Activated T-cell treated with anti-CD3 and anti-CD28 coated beads, Interleukin-2, amount 50 U/mL, for 24 hours (primary cell): ENCODE data around the gene DENND10.

ENCODE experiments used
- DNase-seq: peaks from one replicate; pipeline ENCODE4 v3.0.0-alpha.2; 2020
- H3K27ac Mint-ChIP-seq: 2 replicates; pipeline ENCODE4 v1.8.0; 2020; ENCODE audit warnings: mild to moderate bottlenecking, mixed read lengths
- H3K27me3 Mint-ChIP-seq: 2 replicates; pipeline ENCODE4 v1.8.0; 2020; ENCODE audit warnings: mixed read lengths
- H3K36me3 Mint-ChIP-seq: 2 replicates; pipeline ENCODE4 v1.8.0; 2020; ENCODE audit warnings: low read depth, mixed read lengths
- H3K4me1 Mint-ChIP-seq: 2 replicates; pipeline ENCODE4 v1.8.0; 2020; ENCODE audit warnings: low read depth, mixed read lengths
- H3K4me3 Mint-ChIP-seq: 2 replicates; pipeline ENCODE4 v1.8.0; 2020; ENCODE audit warnings: mild to moderate bottlenecking, moderate library complexity, mixed read lengths
- H3K9me3 Mint-ChIP-seq: 2 replicates; pipeline ENCODE4 v1.8.0; 2020; ENCODE audit warnings: mixed read lengths

Gene DENND10, protein sequence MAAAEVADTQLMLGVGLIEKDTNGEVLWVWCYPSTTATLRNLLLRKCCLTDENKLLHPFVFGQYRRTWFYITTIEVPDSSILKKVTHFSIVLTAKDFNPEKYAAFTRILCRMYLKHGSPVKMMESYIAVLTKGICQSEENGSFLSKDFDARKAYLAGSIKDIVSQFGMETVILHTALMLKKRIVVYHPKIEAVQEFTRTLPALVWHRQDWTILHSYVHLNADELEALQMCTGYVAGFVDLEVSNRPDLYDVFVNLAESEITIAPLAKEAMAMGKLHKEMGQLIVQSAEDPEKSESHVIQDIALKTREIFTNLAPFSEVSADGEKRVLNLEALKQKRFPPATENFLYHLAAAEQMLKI

DNA sequence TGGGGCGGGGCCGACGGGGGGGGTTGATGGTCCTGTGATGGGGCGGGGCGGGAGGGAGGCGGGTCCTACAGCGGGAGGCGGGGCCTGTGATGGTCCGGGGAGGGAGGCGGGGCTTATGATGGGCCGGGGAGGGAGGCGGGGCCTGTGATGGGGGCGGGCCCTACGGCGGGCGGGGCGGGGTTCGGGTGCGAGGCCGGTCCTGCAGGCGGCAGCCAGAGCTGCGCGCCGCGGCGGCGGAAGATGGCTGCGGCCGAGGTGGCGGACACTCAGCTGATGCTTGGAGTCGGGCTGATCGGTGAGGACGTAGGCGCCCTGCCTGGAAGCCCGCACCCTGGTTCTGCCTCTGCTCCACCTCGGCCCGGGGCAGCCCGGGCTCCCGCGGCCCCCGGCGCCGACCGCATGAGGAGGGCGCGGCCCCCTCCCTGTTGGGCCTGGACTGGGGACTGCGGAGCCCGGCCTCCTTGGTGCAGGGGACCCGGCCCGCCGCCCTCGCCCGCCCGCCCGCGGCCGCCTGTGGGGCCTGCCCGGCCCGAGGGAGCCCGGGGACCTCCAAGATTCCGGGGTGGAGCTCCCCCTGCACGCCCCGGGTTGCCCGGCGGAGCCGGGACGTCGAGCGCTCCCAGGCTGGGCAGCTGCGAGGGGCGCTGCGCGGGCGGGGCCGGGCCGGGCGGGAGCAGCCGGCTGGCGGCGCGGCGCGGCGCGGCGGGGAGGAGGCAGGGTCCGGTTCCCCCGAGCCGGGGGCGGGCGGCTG is at the start of gene DENND10:
Gene DENND10 (plus strand): TSS at position 211 of the 751 bp plus-strand sequence. CDS start 30 bp downstream, at position 241.
- Mint-ChIP-seq H3K9me3 (no peaks in the 10 kb centered on the region), H3K27me3 (no peaks in the 10 kb centered on the region), H3K27ac (peak within 1 kb of the TSS; percentile 71), H3K4me1 (peaks cover 15% of the 10 kb centered on the region), H3K4me3 (peak within 1 kb of the TSS; percentile 79), H3K36me3 (peaks cover 9% of the 10 kb centered on the region)
- DNase-seq, result peak; percentile 85

GRCh38 chr10:119055472-119055871 is 48.4 kb upstream of the DENND10 start:
- Mint-ChIP-seq H3K4me1 (peaks cover 6% of the 10 kb centered on the region), H3K36me3 (peaks cover 99% of the 10 kb centered on the region), H3K27ac (no peak overlapping the region), H3K4me3 (no peak overlapping the region), H3K9me3 (no peaks in the 10 kb centered on the region), H3K27me3 (no peaks in the 10 kb centered on the region)
- no peak for DNase-seq

GRCh38 chr10:119058010-119058409 is 45.9 kb upstream of the DENND10 start:
- no peaks in the 10 kb centered on the region for H3K9me3 Mint-ChIP-seq
- H3K27me3 Mint-ChIP-seq, result no peaks in the 10 kb centered on the region
- H3K27ac Mint-ChIP-seq, result no peak overlapping the region
- peaks cover 99% of the 10 kb centered on the region for H3K36me3 Mint-ChIP-seq
- no peak overlapping the region for H3K4me3 Mint-ChIP-seq
- no peak for DNase-seq
- peaks cover 15% of the 10 kb centered on the region for H3K4me1 Mint-ChIP-seq

GRCh38 chr10:119059557-119059956 is 44.4 kb upstream of the DENND10 start:
- peaks cover 23% of the 10 kb centered on the region for H3K4me1 Mint-ChIP-seq
- no peaks in the 10 kb centered on the region for H3K9me3 Mint-ChIP-seq
- H3K27ac Mint-ChIP-seq, result peak overlapping the region; percentile 20
- no peaks in the 10 kb centered on the region for H3K27me3 Mint-ChIP-seq
- no peak for DNase-seq
- H3K4me3 Mint-ChIP-seq, result no peak overlapping the region
- peaks cover 99% of the 10 kb centered on the region for H3K36me3 Mint-ChIP-seq

- Mint-ChIP-seq H3K9me3 (no peaks in the 10 kb centered on the region), H3K27ac (no peak overlapping the region), H3K4me1 (peaks cover 25% of the 10 kb centered on the region), H3K27me3 (no peaks in the 10 kb centered on the region), H3K36me3 (peaks cover 99% of the 10 kb centered on the region), H3K4me3 (no peak overlapping the region)
- no peak for DNase-seq
Measured at GRCh38 chr10:119060107-119060506, 43.8 kb upstream of the DENND10 start.

- no peaks in the 10 kb centered on the region for H3K27me3 Mint-ChIP-seq
Measured at GRCh38 chr10:119061352-119061751, 42.6 kb upstream of the DENND10 start.

DNA sequence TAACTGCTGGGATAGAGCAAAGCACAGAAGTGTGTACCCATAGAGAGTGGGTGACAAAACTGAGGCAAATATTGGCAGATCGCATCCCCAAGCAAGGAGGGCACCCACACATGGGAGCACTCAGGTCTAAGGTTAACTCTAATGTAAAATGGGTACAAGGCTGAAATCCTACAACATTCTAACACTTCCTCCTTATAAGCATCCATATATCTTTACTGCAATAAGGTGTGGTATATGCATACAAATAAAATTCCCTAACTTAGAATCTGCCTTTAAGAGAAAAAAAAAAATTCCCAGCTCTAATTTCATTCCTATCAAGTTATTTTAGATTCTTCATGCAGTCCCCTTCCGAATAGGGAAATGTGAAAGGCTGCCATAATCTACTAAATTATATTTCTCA is 42.0 kb upstream of the DENND10 start:
- Mint-ChIP-seq H3K27ac (no peak overlapping the region), H3K36me3 (peaks cover 100% of the 10 kb centered on the region), H3K4me1 (peaks cover 31% of the 10 kb centered on the region), H3K4me3 (no peak overlapping the region), H3K9me3 (no peaks in the 10 kb centered on the region), H3K27me3 (no peaks in the 10 kb centered on the region)
- DNase-seq, result no peak

More at GRCh38 chr10:119061352-119061751, 42.6 kb upstream of the DENND10 start:
- H3K4me1 Mint-ChIP-seq, result peaks cover 31% of the 10 kb centered on the region
- no peak overlapping the region for H3K4me3 Mint-ChIP-seq
- H3K27ac Mint-ChIP-seq, result peak overlapping the region; percentile 71
- H3K9me3 Mint-ChIP-seq, result no peaks in the 10 kb centered on the region
- no peak for DNase-seq
- H3K36me3 Mint-ChIP-seq, result peaks cover 100% of the 10 kb centered on the region

GRCh38 chr10:119070395-119071165 is 33.3 kb upstream of the DENND10 start:
- Mint-ChIP-seq H3K36me3 (peaks cover 93% of the 10 kb centered on the region), H3K27me3 (no peaks in the 10 kb centered on the region), H3K27ac (peak overlapping the region; percentile 68), H3K4me3 (no peak overlapping the region), H3K4me1 (peaks cover 39% of the 10 kb centered on the region), H3K9me3 (no peaks in the 10 kb centered on the region)
- DNase-seq, result no peak

DNA sequence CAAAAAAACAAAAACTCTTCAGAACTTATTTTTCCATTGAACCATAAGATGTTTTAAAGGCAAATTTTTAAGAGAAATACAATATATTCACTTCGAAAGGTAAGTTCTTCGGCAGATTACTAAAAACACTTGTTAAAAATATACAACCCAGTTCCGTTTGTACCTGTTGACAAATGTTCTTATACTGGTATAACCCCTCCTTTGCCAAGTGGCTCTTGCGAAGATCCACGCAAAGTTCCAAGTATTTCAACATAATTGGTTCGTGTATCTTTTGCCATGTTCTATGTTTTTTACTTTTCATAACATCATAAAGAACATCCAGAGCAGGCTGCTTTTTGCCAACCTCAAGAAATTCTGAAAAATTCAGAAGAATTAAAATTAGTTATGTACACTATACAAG is 30.3 kb upstream of the DENND10 start:
- DNase-seq, result no peak
- H3K27me3 Mint-ChIP-seq, result no peaks in the 10 kb centered on the region
- peaks cover 88% of the 10 kb centered on the region for H3K36me3 Mint-ChIP-seq
- H3K27ac Mint-ChIP-seq, result peak overlapping the region; percentile 64
- H3K4me3 Mint-ChIP-seq, result peak overlapping the region; percentile 5
- peaks cover 60% of the 10 kb centered on the region for H3K4me1 Mint-ChIP-seq
- no peaks in the 10 kb centered on the region for H3K9me3 Mint-ChIP-seq

DNA sequence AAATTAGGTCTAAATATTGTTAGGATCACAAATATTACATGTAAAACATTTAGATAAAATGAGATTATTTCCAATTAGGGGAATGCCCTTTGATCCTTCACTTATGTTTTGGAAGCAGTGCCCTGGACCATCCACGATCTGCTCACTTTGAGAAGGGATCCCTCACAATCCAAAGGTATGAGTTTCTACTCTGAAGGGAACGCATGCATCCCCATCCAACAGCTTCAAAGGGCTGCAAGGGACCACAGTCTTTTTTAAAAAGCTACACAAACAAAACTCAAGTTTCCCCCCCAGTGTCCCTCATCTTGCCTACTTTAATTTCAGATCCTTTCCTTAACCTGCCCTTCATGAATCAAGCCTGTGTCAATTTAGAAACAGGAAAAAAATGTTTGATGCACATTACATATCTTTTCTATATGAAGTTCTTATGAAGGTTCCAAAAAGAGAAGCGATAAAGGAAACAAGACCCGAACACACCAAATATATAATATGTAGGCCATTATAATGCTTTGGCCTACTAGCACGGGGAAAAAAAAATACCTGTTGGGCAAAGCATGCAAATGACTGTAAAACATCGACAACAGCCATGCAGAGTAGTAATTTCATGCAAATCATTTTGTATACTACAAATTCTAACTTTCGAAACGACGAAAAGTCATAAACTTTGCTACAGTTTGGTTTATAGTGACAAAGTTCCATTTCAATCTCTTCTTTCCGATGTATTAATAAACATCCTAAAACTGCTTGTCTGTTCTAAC is 25.3 kb upstream of the DENND10 start:
- H3K9me3 Mint-ChIP-seq, result no peaks in the 10 kb centered on the region
- peaks cover 47% of the 10 kb centered on the region for H3K4me1 Mint-ChIP-seq
- peak overlapping the region; percentile 97 for H3K27ac Mint-ChIP-seq
- H3K27me3 Mint-ChIP-seq, result no peaks in the 10 kb centered on the region
- H3K4me3 Mint-ChIP-seq, result peak overlapping the region; percentile 98
- no peak for DNase-seq
- H3K36me3 Mint-ChIP-seq, result peaks cover 67% of the 10 kb centered on the region

- peaks cover 39% of the 10 kb centered on the region for H3K4me1 Mint-ChIP-seq
- peak; percentile 79 for DNase-seq
- no peaks in the 10 kb centered on the region for H3K27me3 Mint-ChIP-seq
- H3K9me3 Mint-ChIP-seq, result no peaks in the 10 kb centered on the region
- H3K36me3 Mint-ChIP-seq, result peaks cover 58% of the 10 kb centered on the region
- peak overlapping the region; percentile 97 for H3K27ac Mint-ChIP-seq
- H3K4me3 Mint-ChIP-seq, result peak overlapping the region; percentile 98
Measured at GRCh38 chr10:119079599-119080520, 24.1 kb upstream of the DENND10 start.

DNA sequence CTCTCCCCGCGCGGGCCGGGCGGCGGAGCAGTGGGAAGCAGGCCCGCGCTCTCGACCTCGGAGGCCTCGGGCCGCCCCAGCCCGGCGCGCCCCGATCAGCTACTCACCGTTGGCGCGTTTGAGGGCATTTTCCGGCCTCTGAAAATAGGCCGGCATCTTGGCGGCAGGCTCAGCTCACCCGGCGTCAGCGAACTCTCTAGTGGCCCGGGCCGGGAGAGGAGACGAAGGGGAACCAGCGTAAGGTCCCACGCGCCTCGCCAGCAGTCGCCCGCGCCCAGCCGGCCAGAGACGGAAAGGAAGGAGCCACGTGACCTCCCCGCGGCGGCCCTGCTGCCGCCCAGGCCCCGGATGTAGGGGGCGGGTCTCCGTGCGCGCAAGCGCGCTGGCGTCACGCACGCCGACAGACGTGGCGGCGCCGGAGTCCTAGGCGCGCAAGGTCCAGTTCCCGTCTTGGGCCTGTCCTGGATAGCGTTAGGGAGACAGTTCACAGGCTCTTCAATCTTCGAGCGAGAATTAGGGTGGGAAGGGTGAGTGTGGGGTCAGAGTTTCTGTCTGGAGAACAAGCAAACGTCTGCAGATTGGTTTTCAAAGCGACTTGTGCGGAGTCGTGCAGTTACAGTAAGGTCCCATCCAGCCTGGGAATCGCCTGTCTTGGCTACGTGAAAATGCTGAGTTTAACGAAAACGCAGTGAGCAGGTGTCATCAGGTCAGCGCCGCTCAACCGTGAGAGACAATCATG is 23.2 kb upstream of the DENND10 start, which contains the start of gene EIF3A:
Gene EIF3A (minus strand): TSS at position 297 of the 739 bp plus-strand sequence. CDS start 141 bp downstream, at position 156.
- peak; percentile 95 for DNase-seq
- H3K27ac Mint-ChIP-seq, result peak within 1 kb of the TSS; percentile 97
- no peaks in the 10 kb centered on the region for H3K9me3 Mint-ChIP-seq
- H3K36me3 Mint-ChIP-seq, result peaks cover 53% of the 10 kb centered on the region
- H3K27me3 Mint-ChIP-seq, result no peaks in the 10 kb centered on the region
- H3K4me3 Mint-ChIP-seq, result peak within 1 kb of the TSS; percentile 98
- peaks cover 33% of the 10 kb centered on the region for H3K4me1 Mint-ChIP-seq
